H9 (cell line): Measurements from ENCODE around the gene PCNX2. TPM values are rescaled to one million over a fixed set of nuclear protein-coding genes. Genes with fewer than 3 reads are reported as not detected.

Experiments
- DNase-seq: peaks from one replicate; pipeline ENCODE4 v3.0.0-alpha.2; 2017
- H2AFZ ChIP-seq: one replicate; pipeline ENCODE4 v1.6.1; 2013; ENCODE audit warnings: mild to moderate bottlenecking, low read length, control low read depth, moderate library complexity
- H2AK5ac ChIP-seq: 2 replicates; pipeline ENCODE4 v1.6.1; 2013; ENCODE audit warnings: low read length, control low read depth, mixed read lengths; ENCODE audit not compliant: insufficient read length
- H2BK120ac ChIP-seq: one replicate; pipeline ENCODE4 v1.6.1; 2013; ENCODE audit warnings: low read depth, mild to moderate bottlenecking, low read length, control low read depth, inconsistent platforms; ENCODE audit not compliant: poor library complexity, severe bottlenecking
- H2BK12ac ChIP-seq: 2 replicates; pipeline ENCODE4 v1.6.1; 2013; ENCODE audit warnings: low read length, control low read depth, mixed read lengths, low read depth; ENCODE audit not compliant: insufficient read length
- H2BK15ac ChIP-seq: 2 replicates; pipeline ENCODE4 v1.6.1; 2013; ENCODE audit warnings: low read depth, low read length, control low read depth
- H2BK20ac ChIP-seq: one replicate; pipeline ENCODE4 v1.6.1; 2013; ENCODE audit warnings: low read depth, mild to moderate bottlenecking, low read length, control low read depth, inconsistent platforms; ENCODE audit not compliant: poor library complexity, severe bottlenecking
- H2BK5ac ChIP-seq: 2 replicates; pipeline ENCODE4 v1.6.1; 2013; ENCODE audit warnings: low read length, control low read depth, mixed read lengths; ENCODE audit not compliant: insufficient read length
- H3K14ac ChIP-seq: 2 replicates; pipeline ENCODE4 v1.6.1; 2013; ENCODE audit warnings: low read length, control low read depth; ENCODE audit not compliant: insufficient read depth
- H3K18ac ChIP-seq: 2 replicates; pipeline ENCODE4 v1.6.1; 2013; ENCODE audit warnings: low read depth, mild to moderate bottlenecking, mixed read lengths, low read length, control low read depth; ENCODE audit not compliant: insufficient read length
- H3K23ac ChIP-seq: 2 replicates; pipeline ENCODE4 v1.6.1; 2013; ENCODE audit warnings: low read length, control low read depth, mixed read lengths, low read depth; ENCODE audit not compliant: insufficient read length
- H3K23me2 ChIP-seq: 2 replicates; pipeline ENCODE4 v1.6.1; 2013; ENCODE audit warnings: low read depth, mild to moderate bottlenecking, mixed read lengths, low read length, control low read depth; ENCODE audit not compliant: insufficient read length, poor library complexity, severe bottlenecking
- H3K27ac ChIP-seq: 2 replicates; pipeline ENCODE4 v1.5.1; 2013; ENCODE audit warnings: low read length, control low read depth, mixed read lengths, low read depth; ENCODE audit not compliant: insufficient read length
- H3K27me3 ChIP-seq: 2 replicates; pipeline ENCODE4 v1.6.1; 2013; ENCODE audit warnings: low read length, control low read depth, inconsistent platforms; ENCODE audit not compliant: insufficient read depth
- H3K4ac ChIP-seq: 2 replicates; pipeline ENCODE4 v1.6.1; 2013; ENCODE audit warnings: low read depth, mild to moderate bottlenecking, control low read depth, inconsistent platforms, low read length, moderate library complexity
- H3K4me1 ChIP-seq: 2 replicates; pipeline ENCODE4 v1.6.1; 2013; ENCODE audit warnings: low read length, control low read depth, inconsistent platforms; ENCODE audit not compliant: insufficient read depth
- H3K4me2 ChIP-seq: 2 replicates; pipeline ENCODE4 v1.6.1; 2013; ENCODE audit warnings: low read length, control low read depth, mixed read lengths; ENCODE audit not compliant: insufficient read length, insufficient read depth
- H3K56ac ChIP-seq: 2 replicates; pipeline ENCODE4 v1.6.1; 2013; ENCODE audit warnings: low read depth, mild to moderate bottlenecking, mixed read lengths, low read length, control low read depth; ENCODE audit not compliant: insufficient read length
- H3K79me1 ChIP-seq: 2 replicates; pipeline ENCODE4 v1.6.1; 2013; ENCODE audit warnings: low read depth, mild to moderate bottlenecking, moderate library complexity, low read length, control low read depth, inconsistent platforms; ENCODE audit not compliant: insufficient read depth, poor library complexity, severe bottlenecking
- H3K79me2 ChIP-seq: 2 replicates; pipeline ENCODE4 v1.6.1; 2013; ENCODE audit warnings: low read length, control low read depth, inconsistent platforms; ENCODE audit not compliant: insufficient read depth
- H3K9ac ChIP-seq: 2 replicates; pipeline ENCODE4 v1.6.1; 2013; ENCODE audit warnings: low read length, control low read depth, mixed read lengths; ENCODE audit not compliant: insufficient read length; ENCODE audit errors: extremely low read depth
- H3K9me3 ChIP-seq: one replicate; pipeline ENCODE4 v1.6.1; 2013; ENCODE audit warnings: low read depth, low read length, inconsistent platforms; ENCODE audit not compliant: control insufficient read depth
- H3T11ph ChIP-seq: one replicate; pipeline ENCODE4 v1.6.1; 2013; ENCODE audit warnings: mild to moderate bottlenecking, low read length, control low read depth, inconsistent platforms
- H4K20me1 ChIP-seq: one replicate; pipeline ENCODE4 v1.6.1; 2013; ENCODE audit not compliant: control insufficient read depth, insufficient read length, insufficient read depth
- H4K5ac ChIP-seq: 2 replicates; pipeline ENCODE4 v1.6.1; 2013; ENCODE audit warnings: low read depth, mild to moderate bottlenecking, mixed read lengths, low read length, control low read depth; ENCODE audit not compliant: insufficient read length
- H4K8ac ChIP-seq: replicated peaks from 2 replicates; pipeline ENCODE4 v1.6.1; 2013; ENCODE audit warnings: low read length, control low read depth, mixed read lengths, low read depth; ENCODE audit not compliant: insufficient read length
- H4K91ac ChIP-seq: 2 replicates; pipeline ENCODE4 v1.6.1; 2013; ENCODE audit warnings: low read depth, mild to moderate bottlenecking, moderate library complexity, mixed read lengths, low read length, control low read depth; ENCODE audit not compliant: insufficient read length
- H3K27ac Mint-ChIP-seq, 3 experiments: 2 replicates in 2 of 3; 3 replicates in 1 of 3; pipeline ENCODE4 v1.8.0; 2020 to 2021; ENCODE audit warnings: mixed read lengths in 3 of 3, mild to moderate bottlenecking in 1 of 3, moderate library complexity in 1 of 3
- H3K27me3 Mint-ChIP-seq: 2 replicates; pipeline ENCODE4 v1.8.0; 2021; ENCODE audit warnings: low read depth, mild to moderate bottlenecking, moderate library complexity, mixed read lengths
- H3K36me3 Mint-ChIP-seq, 3 experiments: 2 replicates in 2 of 3; 3 replicates in 1 of 3; pipeline ENCODE4 v1.8.0; 2020 to 2021; ENCODE audit warnings: low read depth in 3 of 3, mixed read lengths in 3 of 3; ENCODE audit not compliant: insufficient read depth in 1 of 3
- H3K4me1 Mint-ChIP-seq, 2 experiments: 2 replicates each; pipeline ENCODE4 v1.8.0; 2020; ENCODE audit warnings: mixed read lengths in 2 of 2
- H3K4me3 Mint-ChIP-seq, 2 experiments: 2 replicates in 1 of 2; 3 replicates in 1 of 2; pipeline ENCODE4 v1.8.0; 2020 to 2021; ENCODE audit warnings: mild to moderate bottlenecking in 2 of 2, mixed read lengths in 2 of 2, moderate library complexity in 1 of 2
- H3K9me3 Mint-ChIP-seq, 2 experiments: 2 replicates in 1 of 2; 3 replicates in 1 of 2; pipeline ENCODE4 v1.8.0; 2020; ENCODE audit warnings: mild to moderate bottlenecking in 2 of 2, mixed read lengths in 2 of 2, moderate library complexity in 1 of 2
- CTCF ChIP-seq: fragments of 200-600 bp; sonication (generic); conservative IDR thresholded peaks from 3 replicates; pipeline ENCODE4 v1.8.0; 2021; ENCODE audit warnings: antibody characterized with exemption, mild to moderate bottlenecking
- WGBS: extraction: QIAGEN DNeasy Blood & Tissue Kit; methylation state at CpG from one replicate; pipeline ENCODE4 v1.1.7; 2013; ENCODE audit warnings: missing lambda C conversion rate, low lambda C conversion rate, mixed read lengths; ENCODE audit not compliant: insufficient read length; ENCODE audit errors: extremely low coverage; 5-methylcytosine and 5-hydroxymethylcytosine counted together
- total RNA-seq: library from RNA; stranded (reverse); gene quantifications from 2 replicates; pipeline ENCODE4 v1.2.1, GENCODE V29; 2021

Gene PCNX2
- total RNA-seq, 1 experiment from 2014 or later, result 45.1 TPM

GRCh38 chr1:233289676-233290075 is 5.8 kb downstream of the PCNX2 start:
- Mint-ChIP-seq H3K27ac (peak overlapping the region; percentile 93 to 98 (median 96); a peak in 6 of 7 replicates), H3K36me3 (peaks cover 21 to 45% (median 39%) of the 10 kb centered on the region in 3 experiments), H3K27me3 (no peaks in the 10 kb centered on the region), H3K4me3 (peak overlapping the region; percentile 32 to 67), H3K9me3 (no peaks in the 10 kb centered on the region), H3K4me1 (peaks cover 60 to 68% of the 10 kb centered on the region in 2 experiments)
- H2BK20ac ChIP-seq, result no peak overlapping the region
- H4K8ac ChIP-seq, result no peak overlapping the region
- no peak overlapping the region for H3K9ac ChIP-seq
- no peak overlapping the region for H2AK5ac ChIP-seq
- WGBS, result no CpG with 5 or more reads among the region's 4 CpGs
- peak overlapping the region; percentile 95 for H3K27ac ChIP-seq
- no peak overlapping the region for H4K91ac ChIP-seq
- no peak overlapping the region for H3K14ac ChIP-seq
- no peak overlapping the region for H4K5ac ChIP-seq
- no peak overlapping the region for H2BK5ac ChIP-seq
- H3K23me2 ChIP-seq, result peaks cover under 1% of the 10 kb centered on the region
- no peaks in the 10 kb centered on the region for H3K79me1 ChIP-seq
- H2BK15ac ChIP-seq, result no peak overlapping the region
- no peaks in the 10 kb centered on the region for H3K27me3 ChIP-seq
- H3K23ac ChIP-seq, result no peak overlapping the region
- no peaks in the 10 kb centered on the region for H4K20me1 ChIP-seq
- no peak overlapping the region for H3K56ac ChIP-seq
- H3K4me2 ChIP-seq, result peak overlapping the region; percentile 18
- no peak overlapping the region for H3K18ac ChIP-seq
- H3K9me3 ChIP-seq, result no peaks in the 10 kb centered on the region
- no peak overlapping the region for H3T11ph ChIP-seq
- H3K79me2 ChIP-seq, result peaks cover 43% of the 10 kb centered on the region; the same call in 1 of the 2 replicates
- H2AFZ ChIP-seq, result no peak overlapping the region
- DNase-seq, result peak; percentile 90
- peaks cover 13% of the 10 kb centered on the region; the same call in 1 of the 2 replicates for H3K4me1 ChIP-seq
- no peak overlapping the region for H3K4ac ChIP-seq
- no peak overlapping the region for H2BK120ac ChIP-seq
- TF ChIP-seq CTCF, result no peak
- H2BK12ac ChIP-seq, result no peak overlapping the region
